ENCODE results near the gene ZNF841. TPM values are rescaled to one million over a fixed set of nuclear protein-coding genes. Genes with fewer than 3 reads are reported as not detected.
A peak's percentile ranks its signal among the peaks of the same experiment; 100 is the strongest.

ZNF841 gene
- total and polyA plus RNA-seq, 9 of the 15 experiments (the other 6 are each of a cell fraction or from before 2014, with no cell fraction given), result 3.1 to 17.1 (median 11.0) TPM

- no peak for TF ChIP-seq ETV5 (CRISPR knock-in tag; IDR thresholded peaks at IDR 0.05; ENCODE audit: low read depth)
- TF ChIP-seq FOXA1 (IDR thresholded peaks at IDR 0.05; ENCODE audit: borderline replicate concordance), result no peak
- TF ChIP-seq RBM22 (IDR thresholded peaks at IDR 0.05; ENCODE audit: low read depth, low read length, poor library complexity, severe bottlenecking), result no peak
- peak; percentile 88 for TF ChIP-seq DMBX1 (CRISPR knock-in tag; IDR thresholded peaks at IDR 0.05; ENCODE audit: borderline replicate concordance)
- no peak for TF ChIP-seq SNRNP70 (optimal IDR thresholded peaks at IDR 0.05; ENCODE audit: low read depth, low read length)
- TF ChIP-seq SRSF1 (IDR thresholded peaks at IDR 0.05; ENCODE audit: low read depth, low read length), result no peak
- peak; percentile 60 for TF ChIP-seq ZNF134 (CRISPR knock-in tag; conservative IDR thresholded peaks at IDR 0.05)
- TF ChIP-seq COPS2 (conservative IDR thresholded peaks at IDR 0.05), result no peak
- peak; percentile 71 for TF ChIP-seq FOSL1 (tag; conservative IDR thresholded peaks at IDR 0.05)
- peak; percentile 82; the same call in 1 of the 2 replicates for TF ChIP-seq NKRF (IDR thresholded peaks at IDR 0.05; ENCODE audit: borderline replicate concordance)
- peak; percentile 90 for TF ChIP-seq C11orf30 (IDR thresholded peaks at IDR 0.05; ENCODE audit: low read depth)
- TF ChIP-seq NR4A1 (CRISPR knock-in tag; IDR thresholded peaks at IDR 0.05), result no peak
- peak; percentile 68; the same call in 1 of the 2 replicates for TF ChIP-seq NR4A1 (tag; IDR thresholded peaks at IDR 0.05)
- TF ChIP-seq U2AF1 (optimal IDR thresholded peaks at IDR 0.05; ENCODE audit: low read depth, low read length), result no peak
- peak; percentile 79 for TF ChIP-seq TBP (optimal IDR thresholded peaks at IDR 0.05; ENCODE audit: low read depth, low read length)
- no peak for TF ChIP-seq RBM25 (IDR thresholded peaks at IDR 0.05; ENCODE audit: low read depth, low read length, severe bottlenecking)
- TF ChIP-seq ZNF253 (CRISPR knock-in tag; conservative IDR thresholded peaks at IDR 0.05), result no peak
- no peak for TF ChIP-seq EWSR1 (IDR thresholded peaks at IDR 0.05; ENCODE audit: borderline replicate concordance, low read depth, partially characterized antibody)
- no peak for TF ChIP-seq TFE3 (CRISPR knock-in tag; IDR thresholded peaks at IDR 0.05)
- peak; percentile 96 for TF ChIP-seq ATF1 (CRISPR knock-in tag; IDR thresholded peaks at IDR 0.05)
- peak; percentile 100 for TF ChIP-seq ATF1 (tag; IDR thresholded peaks at IDR 0.05)
- TF ChIP-seq ZNF133 (CRISPR knock-in tag; IDR thresholded peaks at IDR 0.05), result no peak
- peak; percentile 94 for TF ChIP-seq EP400 (IDR thresholded peaks at IDR 0.05)
- TF ChIP-seq NCOA4 (IDR thresholded peaks at IDR 0.05; ENCODE audit: partially characterized antibody), result no peak
- no peak for TF ChIP-seq NFXL1 (CRISPR knock-in tag; IDR thresholded peaks at IDR 0.05)
- peak; percentile 97 for TF ChIP-seq POLR2G (IDR thresholded peaks at IDR 0.05; ENCODE audit: low read depth, low read length)
- no peak for TF ChIP-seq RNF2 (IDR thresholded peaks at IDR 0.05)
- 0 out of 2 replicates have a peak, but pooled peaks have one; percentile 27 for TF ChIP-seq ARID1B (IDR thresholded peaks at IDR 0.05)
- TF ChIP-seq LARP7 (IDR thresholded peaks at IDR 0.05), result no peak
- TF ChIP-seq MAFK (IDR thresholded peaks at IDR 0.05; ENCODE audit: low read length), result no peak
These were observed 67.4 kb downstream of the ZNF841 start, which contains the start of gene ZNF614 (continued) for GRCh38 chr19:52028027-52028779.
